Coronary artery (tissue), 2 donors: ENCODE measurements around the gene CFLAR.

ENCODE experiments used
- DNase-seq: peaks from one replicate; pipeline ENCODE4 v3.0.0-alpha.2; 2017; ENCODE audit warnings: low spot score
- H3K27ac ChIP-seq, 2 donors: fragments of 200-600 bp; sonication (generic); one replicate each; pipeline ENCODE4 v1.5.1; 2016 to 2019
- H3K4me3 ChIP-seq: fragments of 200-600 bp; sonication (generic); 2 replicates; pipeline ENCODE4 v1.5.1; 2016; ENCODE audit warnings: mild to moderate bottlenecking, moderate library complexity
- CTCF ChIP-seq: fragments of 200-600 bp; sonication (generic); IDR thresholded peaks from one replicate; pipeline ENCODE4 v1.5.1; 2019; ENCODE audit warnings: antibody characterized with exemption

The CFLAR gene

GRCh38 chr2:201216918-201217317 lies 101.0 kb downstream of the CFLAR start:
- Histone ChIP-seq H3K27ac (no peak overlapping the region), H3K4me3 (no peak overlapping the region)
- no peak for TF ChIP-seq CTCF
- DNase-seq, result no peak

GRCh38 chr2:201218780-201219179 lies 102.8 kb downstream of the CFLAR start:
- Histone ChIP-seq H3K4me3 (no peak overlapping the region), H3K27ac (no peak overlapping the region)
- DNase-seq, result no peak
- no peak for TF ChIP-seq CTCF

- no peak for TF ChIP-seq CTCF
Measured at GRCh38 chr2:201219328-201220096, 103.5 kb downstream of the CFLAR start.

GRCh38 chr2:201220102-201220570 lies 104.2 kb downstream of the CFLAR start:
- H3K27ac ChIP-seq, result no peak overlapping the region
- no peak for DNase-seq
- no peak for TF ChIP-seq CTCF
- H3K4me3 ChIP-seq, result no peak overlapping the region

More at GRCh38 chr2:201219328-201220096, 103.5 kb downstream of the CFLAR start:
- Histone ChIP-seq H3K27ac (no peak overlapping the region), H3K4me3 (no peak overlapping the region)
- DNase-seq, result no peak

- Histone ChIP-seq H3K27ac (no peak overlapping the region), H3K4me3 (no peak overlapping the region)
- no peak for TF ChIP-seq CTCF
- no peak for DNase-seq
Measured at GRCh38 chr2:201223089-201224073, 107.4 kb downstream of the CFLAR start.
